WTC11 (cell line): ENCODE results near the gene RGS14. TPM values are rescaled to one million over a fixed set of nuclear protein-coding genes. Genes with fewer than 3 reads are reported as not detected.
A peak's percentile ranks its signal among the peaks of the same experiment; 100 is the strongest.
"Not testable (repeated sequence)": the region's sequence is repeated elsewhere in the genome, so short reads cannot be mapped to it uniquely, and the experiment has no call there.

Experiments
- ATAC-seq: fragments of 200-7000 bp; cut with Tn5 transposase; 2 replicates; pipeline ENCODE4 v1.10.0; 2021; ENCODE audit warnings: mild to moderate bottlenecking, moderate library complexity
- CTCF ChIA-PET: fragments of 300-600 bp; sonication (Branson Sonifier 250); formaldehyde crosslinking; loops from one replicate; lab custom pipeline; 2021; ENCODE audit warnings: antibody characterized with exemption; lab: Charles Lee
- POLR2A ChIA-PET: fragments of 350-600 bp; sonication (Branson Sonifier 250); formaldehyde crosslinking; loops from one replicate; lab custom pipeline; 2021; ENCODE audit warnings: antibody characterized with exemption; lab: Charles Lee
- DNase-seq: peaks from one replicate; pipeline ENCODE4 v3.0.0; 2021; ENCODE audit warnings: low spot score
- H3K27ac Mint-ChIP-seq: 2 replicates; pipeline ENCODE4 v1.8.0; 2021; ENCODE audit warnings: mixed read lengths
- H3K27me3 Mint-ChIP-seq: 2 replicates; pipeline ENCODE4 v1.8.0; 2021; ENCODE audit warnings: low read depth, mild to moderate bottlenecking, moderate library complexity, mixed read lengths
- H3K36me3 Mint-ChIP-seq: 2 replicates; pipeline ENCODE4 v1.8.0; 2021; ENCODE audit warnings: mixed read lengths
- H3K4me1 Mint-ChIP-seq: 2 replicates; pipeline ENCODE4 v1.8.0; 2022; ENCODE audit warnings: mixed read lengths
- H3K4me3 Mint-ChIP-seq: 2 replicates; pipeline ENCODE4 v1.8.0; 2021; ENCODE audit warnings: mild to moderate bottlenecking, moderate library complexity, mixed read lengths
- H3K9me3 Mint-ChIP-seq: 2 replicates; pipeline ENCODE4 v1.8.0; 2021; ENCODE audit warnings: mixed read lengths
- ELF4 ChIP-seq: sonication (generic); formaldehyde crosslinking; IDR thresholded peaks from 2 replicates; pipeline ENCODE4 v1.8.1; 2022; ENCODE audit warnings: low read depth, mild to moderate bottlenecking, moderate library complexity, missing genetic modification reagents
- GABPB1 ChIP-seq: sonication (generic); formaldehyde crosslinking; IDR thresholded peaks from 2 replicates; pipeline ENCODE4 v1.8.1; 2023; ENCODE audit warnings: mild to moderate bottlenecking, missing genetic modification reagents
- GRHL2 ChIP-seq: fragments of 250-450 bp; sonication (Bioruptor Pico); IDR thresholded peaks from 2 replicates; pipeline ENCODE4 v1.8.0; 2022; ENCODE audit warnings: mild to moderate bottlenecking, moderate library complexity; ENCODE audit not compliant: insufficient replicate concordance, severe bottlenecking
- NFE2L1 ChIP-seq: sonication (generic); formaldehyde crosslinking; IDR thresholded peaks from 2 replicates; pipeline ENCODE4 v1.8.1; 2023; ENCODE audit warnings: missing genetic modification reagents
- NFYB ChIP-seq: sonication (generic); formaldehyde crosslinking; conservative IDR thresholded peaks from 2 replicates; pipeline ENCODE4 v1.8.0; 2022; ENCODE audit warnings: low read depth, missing genetic modification reagents
- OVOL2 ChIP-seq: fragments of 250-450 bp; sonication (Bioruptor Pico); IDR thresholded peaks from 2 replicates; pipeline ENCODE4 v1.9.0; 2021; ENCODE audit warnings: mild to moderate bottlenecking, borderline replicate concordance
- RORB ChIP-seq: fragments of 250-450 bp; sonication (Bioruptor Pico); IDR thresholded peaks from 2 replicates; pipeline ENCODE4 v1.9.0; 2021; ENCODE audit warnings: mild to moderate bottlenecking
- SMAD4 ChIP-seq: sonication (generic); formaldehyde crosslinking; IDR thresholded peaks from 2 replicates; pipeline ENCODE4 v1.8.0; 2022; ENCODE audit warnings: mild to moderate bottlenecking, missing genetic modification reagents
- SP1 ChIP-seq: sonication (generic); formaldehyde crosslinking; conservative IDR thresholded peaks from 2 replicates; pipeline ENCODE4 v1.8.1; 2022; ENCODE audit warnings: missing genetic modification reagents
- TCF7 ChIP-seq: sonication (generic); formaldehyde crosslinking; IDR thresholded peaks from 2 replicates; pipeline ENCODE4 v1.8.0; 2022; ENCODE audit warnings: mild to moderate bottlenecking, low read depth, missing genetic modification reagents, moderate library complexity
- TEAD1 ChIP-seq: sonication (generic); formaldehyde crosslinking; IDR thresholded peaks from 2 replicates; pipeline ENCODE4 v1.8.0; 2022; ENCODE audit warnings: mild to moderate bottlenecking, missing genetic modification reagents
- TEAD4 ChIP-seq: sonication (generic); formaldehyde crosslinking; IDR thresholded peaks from 2 replicates; pipeline ENCODE4 v1.8.0; 2022; ENCODE audit warnings: mild to moderate bottlenecking, missing genetic modification reagents
- ZNF121 ChIP-seq: sonication (generic); formaldehyde crosslinking; IDR thresholded peaks from 2 replicates; pipeline ENCODE4 v1.8.0; 2023; ENCODE audit warnings: missing genetic modification reagents
- ZNF138 ChIP-seq: sonication (generic); formaldehyde crosslinking; conservative IDR thresholded peaks from 2 replicates; pipeline ENCODE4 v1.8.1; 2022; ENCODE audit warnings: mild to moderate bottlenecking, moderate library complexity, missing genetic modification reagents
- ZNF263 ChIP-seq: sonication (generic); formaldehyde crosslinking; IDR thresholded peaks from 2 replicates; pipeline ENCODE4 v1.8.1; 2022; ENCODE audit warnings: low read depth, mild to moderate bottlenecking, moderate library complexity, missing genetic modification reagents
- ZNF671 ChIP-seq: fragments of 250-450 bp; sonication (Bioruptor Pico); IDR thresholded peaks from 2 replicates; pipeline ENCODE4 v1.8.0; 2021; ENCODE audit warnings: mild to moderate bottlenecking
- total RNA-seq: library from RNA; stranded (reverse); gene quantifications from 3 replicates; pipeline ENCODE4 v1.2.3, GENCODE V29; 2021
- TF ChIP-seq, protein P1 (sequence below): sonication (generic); formaldehyde crosslinking; conservative IDR thresholded peaks from 2 replicates; pipeline ENCODE4 v1.8.1; 2022; ENCODE audit warnings: mild to moderate bottlenecking, missing genetic modification reagents
- TF ChIP-seq, protein P2 (sequence below): fragments of 250-450 bp; sonication (Bioruptor Pico); IDR thresholded peaks from 2 replicates; pipeline ENCODE4 v1.9.0; 2021; ENCODE audit warnings: mild to moderate bottlenecking
- TF ChIP-seq, protein P3 (sequence below): sonication (generic); formaldehyde crosslinking; IDR thresholded peaks from 2 replicates; pipeline ENCODE4 v1.8.1; 2022; ENCODE audit warnings: mild to moderate bottlenecking, moderate library complexity, missing genetic modification reagents
- TF ChIP-seq, protein P4 (sequence below): sonication (generic); formaldehyde crosslinking; IDR thresholded peaks from 2 replicates; pipeline ENCODE4 v1.8.0; 2022; ENCODE audit warnings: mild to moderate bottlenecking, missing genetic modification reagents
- TF ChIP-seq, protein P5 (sequence below): sonication (generic); formaldehyde crosslinking; IDR thresholded peaks from 2 replicates; pipeline ENCODE4 v1.8.1; 2023; ENCODE audit warnings: mild to moderate bottlenecking, moderate library complexity, missing genetic modification reagents

Gene RGS14
- total RNA-seq, 1 experiment from 2014 or later = 74.6 TPM

DNA sequence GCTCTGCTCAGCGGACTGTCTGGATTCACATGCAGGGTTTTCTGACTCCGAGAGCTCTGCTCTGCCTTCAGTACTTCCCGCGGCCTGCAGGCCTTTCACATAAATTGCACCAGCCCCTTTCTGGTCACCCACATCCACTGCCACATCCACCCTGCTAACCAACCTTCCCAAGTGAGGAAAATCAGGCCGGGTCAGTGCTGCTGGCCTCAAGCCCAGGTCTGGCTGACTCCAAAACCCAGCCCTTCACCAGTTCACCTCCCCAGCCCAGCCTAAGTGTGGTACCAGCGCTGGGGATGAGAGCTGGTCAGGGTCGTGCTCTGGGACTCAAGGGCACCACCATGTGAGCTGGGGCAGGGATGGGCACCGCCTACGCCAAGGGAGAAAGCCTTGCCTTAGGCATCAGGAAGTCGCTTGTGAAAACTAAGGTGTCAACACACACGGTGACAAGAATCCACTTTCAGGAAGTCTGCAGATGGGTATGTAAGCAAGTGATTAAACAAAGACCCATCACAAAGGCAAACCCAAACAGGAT is 18.6 kb upstream of the RGS14 start:
- Mint-ChIP-seq H3K27me3 (no peaks in the 10 kb centered on the region), H3K4me1 (peaks cover 41% of the 10 kb centered on the region), H3K36me3 (peaks cover 48% of the 10 kb centered on the region), H3K27ac (peak overlapping the region; percentile 86), H3K9me3 (no peaks in the 10 kb centered on the region), H3K4me3 (no peak overlapping the region; the same call in 1 of the 2 replicates)
- no peak for DNase-seq
- ChIA-PET CTCF (interaction anchor here (0.6 to 1.3 kb wide), 3 partner anchors 10 to 76 kb away, joined by 3 to 4 read pairs (median 4); no protein-coding TSS in a partner anchor), POLR2A (interaction anchor here (0.6 kb wide), 1 partner anchor 10 kb away, joined by 8 read pairs; no protein-coding TSS in a partner anchor)
- ATAC-seq = peak; percentile 9
- TF ChIP-seq SP1 (CRISPR knock-in tag) (no peak), ELF4 (CRISPR knock-in tag) (no peak), ZNF138 (CRISPR knock-in tag) (no peak), OVOL2 (CRISPR knock-in tag) (no peak), TCF7 (CRISPR knock-in tag) (no peak), NFE2L1 (no peak), TEAD4 (CRISPR knock-in tag) (no peak), GABPB1 (CRISPR knock-in tag) (no peak), ZNF671 (no peak), RORB (CRISPR knock-in tag) (no peak), ZNF263 (CRISPR knock-in tag) (no peak), NFYB (no peak)
- TF ChIP-seq, protein P1, sequence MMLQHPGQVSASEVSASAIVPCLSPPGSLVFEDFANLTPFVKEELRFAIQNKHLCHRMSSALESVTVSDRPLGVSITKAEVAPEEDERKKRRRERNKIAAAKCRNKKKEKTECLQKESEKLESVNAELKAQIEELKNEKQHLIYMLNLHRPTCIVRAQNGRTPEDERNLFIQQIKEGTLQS (CRISPR knock-in tag) = no peak
- TF ChIP-seq, protein P2, sequence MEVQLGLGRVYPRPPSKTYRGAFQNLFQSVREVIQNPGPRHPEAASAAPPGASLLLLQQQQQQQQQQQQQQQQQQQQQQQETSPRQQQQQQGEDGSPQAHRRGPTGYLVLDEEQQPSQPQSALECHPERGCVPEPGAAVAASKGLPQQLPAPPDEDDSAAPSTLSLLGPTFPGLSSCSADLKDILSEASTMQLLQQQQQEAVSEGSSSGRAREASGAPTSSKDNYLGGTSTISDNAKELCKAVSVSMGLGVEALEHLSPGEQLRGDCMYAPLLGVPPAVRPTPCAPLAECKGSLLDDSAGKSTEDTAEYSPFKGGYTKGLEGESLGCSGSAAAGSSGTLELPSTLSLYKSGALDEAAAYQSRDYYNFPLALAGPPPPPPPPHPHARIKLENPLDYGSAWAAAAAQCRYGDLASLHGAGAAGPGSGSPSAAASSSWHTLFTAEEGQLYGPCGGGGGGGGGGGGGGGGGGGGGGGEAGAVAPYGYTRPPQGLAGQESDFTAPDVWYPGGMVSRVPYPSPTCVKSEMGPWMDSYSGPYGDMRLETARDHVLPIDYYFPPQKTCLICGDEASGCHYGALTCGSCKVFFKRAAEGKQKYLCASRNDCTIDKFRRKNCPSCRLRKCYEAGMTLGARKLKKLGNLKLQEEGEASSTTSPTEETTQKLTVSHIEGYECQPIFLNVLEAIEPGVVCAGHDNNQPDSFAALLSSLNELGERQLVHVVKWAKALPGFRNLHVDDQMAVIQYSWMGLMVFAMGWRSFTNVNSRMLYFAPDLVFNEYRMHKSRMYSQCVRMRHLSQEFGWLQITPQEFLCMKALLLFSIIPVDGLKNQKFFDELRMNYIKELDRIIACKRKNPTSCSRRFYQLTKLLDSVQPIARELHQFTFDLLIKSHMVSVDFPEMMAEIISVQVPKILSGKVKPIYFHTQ = no peak

DNA sequence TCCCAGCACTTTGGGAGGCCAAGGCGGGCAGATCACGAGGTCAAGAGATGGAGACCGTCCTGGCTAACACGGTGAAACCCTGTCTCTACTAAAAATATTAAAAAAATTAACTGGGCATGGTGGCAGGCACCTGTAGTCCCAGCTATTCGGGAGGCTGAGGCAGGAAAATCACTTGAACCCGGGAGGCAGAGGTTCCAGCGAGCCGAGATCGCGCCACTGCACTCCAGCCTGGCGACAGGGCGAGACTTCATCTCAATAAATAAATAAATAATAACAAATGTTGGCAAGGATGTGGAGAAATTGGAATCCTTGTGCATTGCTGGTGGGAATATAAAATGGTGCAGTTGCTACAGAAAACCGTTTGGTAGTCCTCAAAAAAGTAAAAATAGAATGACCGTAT is 14.7 kb upstream of the RGS14 start:
- H3K27me3 Mint-ChIP-seq, H3K9me3 Mint-ChIP-seq, DNase-seq, POLR2A ChIA-PET, H3K4me3 Mint-ChIP-seq, ATAC-seq, H3K27ac Mint-ChIP-seq, CTCF ChIA-PET: not testable (repeated sequence)
- Mint-ChIP-seq H3K36me3 (peaks cover 32% of the 10 kb centered on the region), H3K4me1 (peaks cover 27% of the 10 kb centered on the region)

DNA sequence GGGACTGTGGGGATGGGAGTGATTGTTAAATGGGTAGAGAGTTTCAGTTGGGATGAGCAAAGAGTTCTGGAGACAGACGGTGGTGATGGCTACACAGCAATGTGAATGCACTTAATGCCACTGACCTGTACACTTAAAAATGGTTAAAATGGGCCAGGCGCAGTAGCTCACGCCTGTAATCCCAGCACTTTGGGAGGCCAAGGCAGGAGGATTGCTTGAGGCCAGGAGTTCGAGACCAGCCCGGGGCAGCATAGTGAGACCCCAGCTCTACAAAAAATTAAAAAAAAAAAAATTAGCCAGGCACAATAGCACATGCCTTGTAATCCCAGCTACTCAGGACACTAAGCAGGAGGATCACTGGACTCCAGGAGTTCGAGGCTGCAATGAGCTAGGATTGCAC is 13.9 kb upstream of the RGS14 start:
- DNase-seq (no peak), ATAC-seq (no peak)
- H3K27ac Mint-ChIP-seq = no peak overlapping the region; the same call in 1 of the 2 replicates
- ChIA-PET CTCF (no interaction called here), POLR2A (interaction anchor here (1.1 kb wide), 1 partner anchor 23 kb away, joined by 3 read pairs; no protein-coding TSS in a partner anchor)
- no peaks in the 10 kb centered on the region for H3K27me3 Mint-ChIP-seq
- TF ChIP-seq TEAD1 (CRISPR knock-in tag) (no peak), ZNF121 (CRISPR knock-in tag) (peak; percentile 94)
- TF ChIP-seq, protein P3, sequence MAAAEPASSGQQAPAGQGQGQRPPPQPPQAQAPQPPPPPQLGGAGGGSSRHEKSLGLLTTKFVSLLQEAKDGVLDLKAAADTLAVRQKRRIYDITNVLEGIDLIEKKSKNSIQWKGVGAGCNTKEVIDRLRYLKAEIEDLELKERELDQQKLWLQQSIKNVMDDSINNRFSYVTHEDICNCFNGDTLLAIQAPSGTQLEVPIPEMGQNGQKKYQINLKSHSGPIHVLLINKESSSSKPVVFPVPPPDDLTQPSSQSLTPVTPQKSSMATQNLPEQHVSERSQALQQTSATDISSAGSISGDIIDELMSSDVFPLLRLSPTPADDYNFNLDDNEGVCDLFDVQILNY = no peak
- peaks cover 32% of the 10 kb centered on the region for H3K36me3 Mint-ChIP-seq
- no peak overlapping the region for H3K4me3 Mint-ChIP-seq
- H3K9me3 Mint-ChIP-seq = no peaks in the 10 kb centered on the region
- H3K4me1 Mint-ChIP-seq = peaks cover 22% of the 10 kb centered on the region

DNA sequence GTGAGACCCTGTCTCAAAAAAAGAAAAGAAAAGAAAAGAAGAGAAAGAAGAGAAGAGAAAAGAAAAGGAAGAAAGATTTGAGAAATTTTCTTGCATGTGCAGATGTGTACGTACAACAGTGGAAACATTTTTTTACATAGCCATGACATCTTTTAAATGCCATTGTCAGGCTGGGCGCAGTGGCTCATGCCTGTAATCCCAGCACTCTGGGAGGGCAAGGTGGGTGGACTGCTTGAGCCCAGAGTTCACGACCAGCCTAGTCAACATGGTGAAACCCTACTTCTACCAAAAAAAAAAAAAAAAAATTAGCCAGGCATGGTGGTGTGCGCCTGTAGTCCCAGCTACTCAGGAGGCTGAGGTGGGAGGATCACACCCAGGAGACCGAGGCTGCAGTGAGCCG is 12.8 kb upstream of the RGS14 start:
- no peaks in the 10 kb centered on the region for H3K9me3 Mint-ChIP-seq
- peaks cover 22% of the 10 kb centered on the region for H3K4me1 Mint-ChIP-seq
- peaks cover 33% of the 10 kb centered on the region for H3K36me3 Mint-ChIP-seq
- ATAC-seq = no peak
- ChIA-PET CTCF (interaction anchor here (0.6 kb wide), 1 partner anchor 32 kb away, joined by 3 read pairs; no protein-coding TSS in a partner anchor), POLR2A (no interaction called here)
- no peak overlapping the region for H3K4me3 Mint-ChIP-seq
- no peak for DNase-seq
- no peaks in the 10 kb centered on the region for H3K27me3 Mint-ChIP-seq
- H3K27ac Mint-ChIP-seq = no peak overlapping the region
- TF ChIP-seq, protein P2 = no peak
- TF ChIP-seq, protein P4, sequence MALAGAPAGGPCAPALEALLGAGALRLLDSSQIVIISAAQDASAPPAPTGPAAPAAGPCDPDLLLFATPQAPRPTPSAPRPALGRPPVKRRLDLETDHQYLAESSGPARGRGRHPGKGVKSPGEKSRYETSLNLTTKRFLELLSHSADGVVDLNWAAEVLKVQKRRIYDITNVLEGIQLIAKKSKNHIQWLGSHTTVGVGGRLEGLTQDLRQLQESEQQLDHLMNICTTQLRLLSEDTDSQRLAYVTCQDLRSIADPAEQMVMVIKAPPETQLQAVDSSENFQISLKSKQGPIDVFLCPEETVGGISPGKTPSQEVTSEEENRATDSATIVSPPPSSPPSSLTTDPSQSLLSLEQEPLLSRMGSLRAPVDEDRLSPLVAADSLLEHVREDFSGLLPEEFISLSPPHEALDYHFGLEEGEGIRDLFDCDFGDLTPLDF (CRISPR knock-in tag) = no peak
- TF ChIP-seq SMAD4 (CRISPR knock-in tag) = no peak
- TF ChIP-seq, protein P5, sequence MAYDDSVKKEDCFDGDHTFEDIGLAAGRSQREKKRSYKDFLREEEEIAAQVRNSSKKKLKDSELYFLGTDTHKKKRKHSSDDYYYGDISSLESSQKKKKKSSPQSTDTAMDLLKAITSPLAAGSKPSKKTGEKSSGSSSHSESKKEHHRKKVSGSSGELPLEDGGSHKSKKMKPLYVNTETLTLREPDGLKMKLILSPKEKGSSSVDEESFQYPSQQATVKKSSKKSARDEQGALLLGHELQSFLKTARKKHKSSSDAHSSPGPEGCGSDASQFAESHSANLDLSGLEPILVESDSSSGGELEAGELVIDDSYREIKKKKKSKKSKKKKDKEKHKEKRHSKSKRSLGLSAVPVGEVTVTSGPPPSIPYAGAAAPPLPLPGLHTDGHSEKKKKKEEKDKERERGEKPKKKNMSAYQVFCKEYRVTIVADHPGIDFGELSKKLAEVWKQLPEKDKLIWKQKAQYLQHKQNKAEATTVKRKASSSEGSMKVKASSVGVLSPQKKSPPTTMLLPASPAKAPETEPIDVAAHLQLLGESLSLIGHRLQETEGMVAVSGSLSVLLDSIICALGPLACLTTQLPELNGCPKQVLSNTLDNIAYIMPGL (CRISPR knock-in tag) = no peak
- TF ChIP-seq GRHL2 (CRISPR knock-in tag) = no peak
